NCI-H146 (cell line): ENCODE data around the gene UCP3.

Source experiments
- DNase-seq: peaks from one replicate; lab custom pipeline; 2025; lab: John Stamatoyannopoulos, UW

UCP3 gene, protein sequence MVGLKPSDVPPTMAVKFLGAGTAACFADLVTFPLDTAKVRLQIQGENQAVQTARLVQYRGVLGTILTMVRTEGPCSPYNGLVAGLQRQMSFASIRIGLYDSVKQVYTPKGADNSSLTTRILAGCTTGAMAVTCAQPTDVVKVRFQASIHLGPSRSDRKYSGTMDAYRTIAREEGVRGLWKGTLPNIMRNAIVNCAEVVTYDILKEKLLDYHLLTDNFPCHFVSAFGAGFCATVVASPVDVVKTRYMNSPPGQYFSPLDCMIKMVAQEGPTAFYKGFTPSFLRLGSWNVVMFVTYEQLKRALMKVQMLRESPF

DNA sequence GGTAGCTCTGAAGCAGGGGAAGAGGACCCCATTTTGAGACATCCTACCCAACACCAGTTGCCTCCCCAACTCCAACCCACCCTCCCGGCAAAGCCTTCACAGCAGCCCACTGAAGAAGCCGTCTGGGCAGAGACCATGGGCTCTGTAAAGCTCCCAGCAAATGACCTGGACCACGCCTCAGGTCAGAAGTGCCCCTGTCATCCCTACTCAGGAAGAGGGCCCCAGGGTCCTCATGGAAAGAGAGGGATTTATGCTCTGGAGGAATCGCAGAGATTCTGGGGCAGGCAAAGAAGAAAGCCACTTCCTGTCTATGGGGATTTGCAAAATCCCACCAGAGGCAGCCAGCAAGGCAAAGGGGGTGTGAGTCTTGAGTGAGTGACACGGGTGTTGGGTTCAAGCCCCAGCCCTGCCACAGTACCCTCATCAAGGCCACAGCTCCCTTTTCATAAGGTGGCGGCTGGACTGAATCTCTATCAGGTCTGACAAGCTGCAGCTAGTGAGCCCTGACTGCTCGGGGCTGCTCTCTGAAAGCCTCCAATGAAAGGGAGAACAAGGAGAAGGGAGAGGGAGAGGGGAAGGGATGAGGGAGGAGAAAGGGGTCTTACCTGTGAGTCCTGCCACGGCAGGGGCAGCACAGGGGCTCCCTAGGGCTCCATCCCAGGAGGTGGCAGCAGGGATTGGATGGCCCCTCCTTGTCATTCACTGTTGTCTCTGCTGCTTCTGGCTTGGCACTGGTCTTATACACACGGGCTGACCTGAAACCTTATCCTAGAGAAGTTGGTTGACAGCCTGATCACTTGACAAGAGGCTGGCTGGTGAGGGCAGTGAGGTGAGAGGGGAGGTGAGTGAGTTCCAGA lies at the start of gene UCP3:
Gene UCP3 (minus strand): TSS at position 713 of the 857 bp plus-strand sequence. CDS start 2,043 bp downstream, outside the sequence.
- DNase-seq, result no peak

DNA sequence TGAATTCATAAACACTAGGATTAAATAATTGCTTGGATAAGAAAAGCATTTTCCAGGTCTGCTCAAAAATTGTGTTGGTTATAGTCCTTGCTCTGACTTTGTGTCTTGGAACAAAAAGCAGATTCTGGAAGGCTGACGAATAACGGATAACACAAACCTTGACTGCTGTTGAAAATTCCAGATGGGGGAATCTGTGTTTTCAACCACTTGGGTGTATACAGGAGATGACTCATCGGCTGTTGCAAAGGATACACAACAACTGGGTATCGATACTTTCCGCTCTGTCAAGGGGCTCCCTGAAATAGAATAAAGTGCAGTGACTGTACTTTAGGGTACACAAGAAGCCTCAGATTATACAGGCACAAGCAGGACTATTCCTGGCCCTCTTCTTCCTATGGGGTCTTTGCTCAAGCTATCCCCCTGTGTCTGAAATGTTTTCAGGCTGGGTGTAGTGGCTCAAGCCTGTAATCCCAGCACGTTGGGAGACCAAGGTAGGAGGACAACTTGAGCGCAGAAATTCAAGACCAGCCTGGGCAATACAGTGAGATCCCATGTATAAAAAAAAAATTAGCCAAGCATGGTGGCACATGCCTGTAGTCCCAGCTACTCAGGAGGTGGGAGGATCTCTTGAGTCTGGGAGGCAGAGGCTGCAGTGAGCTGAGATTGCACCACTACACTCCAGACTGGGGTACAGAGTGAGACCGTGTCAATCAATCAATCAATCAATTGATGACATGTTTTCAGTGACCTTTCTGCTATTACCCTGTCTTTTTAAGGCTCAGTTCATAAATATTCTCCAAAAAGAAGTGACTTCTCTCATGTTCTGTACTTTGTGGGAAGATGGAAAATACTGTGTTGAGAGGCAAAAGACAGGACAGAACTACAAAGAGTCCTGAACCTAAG lies 48.6 kb upstream of the UCP3 start:
- DNase-seq, result no peak

DNA sequence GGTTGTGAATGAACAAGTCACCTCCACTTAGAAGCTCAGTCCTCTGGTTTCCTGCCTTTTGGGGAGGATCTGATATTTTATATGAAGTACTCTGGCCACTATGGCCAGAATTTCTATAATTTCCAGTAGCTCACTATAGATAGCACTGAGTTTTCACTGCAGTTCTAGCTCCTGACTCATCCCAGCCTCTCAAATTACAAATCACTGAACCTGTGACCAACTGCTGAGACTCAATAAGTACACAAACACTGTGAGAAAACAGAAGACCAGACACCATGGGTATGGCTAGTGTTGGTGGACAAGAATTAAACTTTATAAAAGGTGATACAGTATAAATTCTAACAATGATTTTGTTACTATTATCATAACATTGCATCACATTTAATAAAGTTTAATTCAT lies 47.1 kb upstream of the UCP3 start:
- peak; percentile 41 for DNase-seq

DNA sequence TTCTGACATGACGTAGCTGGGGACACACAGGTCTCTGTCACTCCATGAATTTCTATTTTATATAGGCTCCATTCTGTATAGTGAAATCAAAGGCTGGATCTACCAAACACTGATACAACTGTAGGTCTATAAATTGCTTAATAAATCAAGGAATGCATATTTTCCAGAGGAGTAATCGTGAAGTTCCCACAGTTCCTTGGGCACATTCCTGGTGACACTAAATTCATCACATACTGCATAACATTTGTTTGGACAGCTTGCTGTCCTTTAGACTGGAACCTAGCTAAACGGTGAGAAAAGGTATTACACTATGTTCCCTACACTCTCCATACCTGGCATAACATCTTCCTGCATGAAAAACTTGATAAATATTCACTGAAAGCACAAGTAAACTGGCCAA lies 41.6 kb upstream of the UCP3 start:
- DNase-seq, result no peak

DNA sequence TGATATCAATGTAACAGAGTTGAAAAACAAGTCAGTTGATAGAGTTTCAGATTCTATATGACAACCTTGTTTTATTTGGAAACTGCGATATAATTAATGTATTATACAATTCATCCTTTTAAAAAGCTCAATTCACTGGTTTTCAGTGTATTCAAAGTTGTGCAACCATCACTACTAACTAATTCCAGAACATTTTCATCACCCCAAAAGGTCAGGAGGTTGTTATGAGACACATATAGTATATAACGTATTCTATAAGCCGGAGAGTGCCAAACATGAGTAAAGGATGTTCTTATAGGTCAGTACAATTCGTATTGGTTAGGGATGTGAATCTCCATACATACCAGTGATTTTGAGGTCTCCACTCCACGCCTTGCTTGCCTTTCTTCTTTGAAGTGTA lies 40.1 kb upstream of the UCP3 start:
- no peak for DNase-seq

DNA sequence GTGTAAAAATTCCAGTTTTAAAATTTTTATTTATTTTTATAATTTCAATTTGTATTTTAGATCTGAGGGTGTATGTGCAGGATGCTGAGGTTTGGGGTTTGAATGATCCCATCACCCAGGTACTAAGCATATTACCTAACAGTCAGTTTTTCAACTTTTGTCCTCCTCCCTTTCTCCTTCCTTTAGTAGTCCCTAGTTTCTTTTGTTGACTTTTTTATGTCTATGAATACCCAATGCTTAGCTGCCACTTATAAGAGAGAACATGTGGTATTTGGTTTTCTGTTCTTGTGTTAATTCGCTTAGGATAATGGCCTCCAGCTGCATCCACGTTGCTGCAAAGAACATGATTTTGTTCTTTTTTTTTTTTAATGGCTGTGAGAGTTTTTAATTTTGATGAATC lies 35.7 kb upstream of the UCP3 start:
- no peak for DNase-seq

DNA sequence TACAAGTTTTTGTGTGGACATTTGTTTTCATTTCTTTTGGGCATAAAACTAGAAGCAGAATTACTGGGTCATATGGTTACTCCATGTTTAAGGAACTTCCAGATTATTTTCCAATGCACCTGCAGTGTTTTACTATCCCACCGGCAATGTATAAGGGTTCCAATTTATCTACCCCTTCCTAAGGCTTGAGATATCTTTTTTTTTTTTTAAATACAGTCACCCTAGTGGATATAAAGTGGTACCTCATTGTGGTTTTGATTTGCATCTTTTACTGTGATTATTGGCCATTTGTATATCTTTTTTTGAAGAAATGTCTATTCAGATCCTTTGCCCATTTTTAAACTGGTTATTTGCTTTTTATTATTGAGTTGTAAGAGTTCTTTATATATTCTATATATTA lies 34.6 kb upstream of the UCP3 start:
- no peak for DNase-seq

DNA sequence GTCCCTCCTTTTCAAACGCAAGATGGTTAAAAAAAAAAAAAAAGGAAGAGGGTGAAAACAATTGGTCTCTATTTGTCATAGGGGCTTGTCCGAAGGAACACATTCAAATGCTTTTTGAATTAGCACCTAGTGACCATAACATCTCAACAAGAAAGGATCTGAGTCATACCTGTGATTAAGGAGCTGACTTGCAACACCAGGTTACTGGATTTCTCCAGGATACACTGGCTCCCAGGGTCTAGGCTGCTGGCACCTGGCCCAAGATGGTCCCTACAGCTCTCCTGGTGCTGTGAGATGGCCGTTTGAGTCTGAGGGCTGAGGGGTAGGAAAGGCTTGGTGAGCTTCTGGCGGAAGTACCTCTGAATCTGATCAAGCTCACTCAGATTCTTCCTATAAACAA lies 28.4 kb upstream of the UCP3 start:
- DNase-seq, result no peak

DNA sequence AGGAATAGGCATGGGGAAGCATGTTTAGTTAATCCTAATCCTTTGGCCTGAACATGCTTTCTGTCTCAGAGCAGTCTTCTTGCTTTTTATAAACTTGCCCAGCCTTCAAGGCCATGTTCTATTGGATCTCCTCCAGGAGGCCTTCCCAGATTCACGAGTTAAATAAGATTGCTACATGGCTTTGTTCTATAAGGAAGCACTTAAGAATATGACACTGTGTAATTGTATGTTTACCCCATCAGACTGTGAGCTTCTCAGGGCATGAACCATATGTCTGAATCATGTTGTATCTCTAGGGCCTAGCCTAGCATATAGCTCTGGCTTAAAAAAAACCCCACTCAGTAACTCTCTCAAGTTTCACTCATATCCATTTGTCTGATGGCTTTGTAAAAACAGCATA lies 26.4 kb upstream of the UCP3 start:
- no peak for DNase-seq

DNA sequence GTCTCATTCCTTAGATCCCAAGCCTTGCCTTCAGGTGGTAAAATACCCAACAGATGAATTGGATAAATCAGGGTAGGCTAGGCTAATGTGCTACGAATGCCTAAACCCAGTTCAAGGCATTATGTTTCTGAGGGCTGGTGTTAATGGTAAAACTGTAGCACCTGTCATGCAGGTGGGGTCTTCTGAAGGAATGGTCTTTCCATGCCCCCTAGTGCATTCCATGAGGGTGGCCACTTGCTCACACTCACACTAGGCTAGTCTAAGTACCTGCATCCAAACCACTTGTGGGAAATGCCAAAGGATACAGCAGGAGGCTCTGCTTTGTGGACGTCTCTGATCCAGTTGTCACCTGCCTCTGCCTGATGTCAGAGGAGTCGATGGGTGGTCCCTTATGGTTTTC lies 24.2 kb upstream of the UCP3 start:
- DNase-seq, result no peak

DNA sequence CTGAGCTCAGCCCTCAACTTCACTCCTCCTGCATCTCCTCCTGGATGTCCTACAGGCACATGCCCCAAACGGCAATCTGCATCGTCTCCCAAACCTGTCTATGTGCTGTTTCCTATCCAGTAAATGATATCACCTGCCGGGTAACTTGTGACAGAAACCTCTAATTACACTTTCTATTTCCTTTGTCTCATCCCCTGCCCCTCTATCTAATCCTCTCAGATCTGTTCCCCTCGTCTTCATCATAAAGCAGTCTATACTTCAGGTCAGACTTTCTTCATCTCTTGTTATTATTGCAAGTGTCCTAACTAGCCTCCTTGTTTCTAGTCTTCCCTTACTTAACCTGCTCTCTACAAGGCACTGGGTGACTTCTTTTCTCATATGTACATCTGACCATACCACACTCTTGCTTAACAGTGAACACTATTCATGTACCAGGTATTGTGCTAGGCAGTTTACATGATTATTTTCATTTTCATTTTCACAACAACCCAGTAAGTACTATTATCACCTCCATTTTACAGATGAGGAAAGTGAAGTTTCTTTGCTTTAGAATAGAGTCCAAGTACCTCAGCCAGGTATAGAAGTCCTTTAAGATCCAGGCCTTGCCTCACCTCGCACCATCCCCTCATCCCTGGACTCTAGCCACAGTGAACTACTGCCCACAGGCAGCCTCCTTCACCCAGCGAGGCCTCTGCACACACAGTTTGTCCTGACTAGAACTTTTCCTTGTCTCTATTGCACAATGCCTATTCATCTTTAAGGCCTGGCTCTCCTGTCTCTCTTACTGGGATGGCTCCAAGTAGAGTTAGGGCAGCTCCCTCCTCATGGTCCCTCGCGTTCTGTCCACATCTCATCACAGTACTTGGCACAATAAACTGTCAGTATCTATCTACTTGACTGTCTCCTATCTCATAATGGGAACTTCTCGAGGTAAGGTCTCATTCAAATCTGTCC lies 22.1 kb upstream of the UCP3 start:
- DNase-seq, result no peak

DNA sequence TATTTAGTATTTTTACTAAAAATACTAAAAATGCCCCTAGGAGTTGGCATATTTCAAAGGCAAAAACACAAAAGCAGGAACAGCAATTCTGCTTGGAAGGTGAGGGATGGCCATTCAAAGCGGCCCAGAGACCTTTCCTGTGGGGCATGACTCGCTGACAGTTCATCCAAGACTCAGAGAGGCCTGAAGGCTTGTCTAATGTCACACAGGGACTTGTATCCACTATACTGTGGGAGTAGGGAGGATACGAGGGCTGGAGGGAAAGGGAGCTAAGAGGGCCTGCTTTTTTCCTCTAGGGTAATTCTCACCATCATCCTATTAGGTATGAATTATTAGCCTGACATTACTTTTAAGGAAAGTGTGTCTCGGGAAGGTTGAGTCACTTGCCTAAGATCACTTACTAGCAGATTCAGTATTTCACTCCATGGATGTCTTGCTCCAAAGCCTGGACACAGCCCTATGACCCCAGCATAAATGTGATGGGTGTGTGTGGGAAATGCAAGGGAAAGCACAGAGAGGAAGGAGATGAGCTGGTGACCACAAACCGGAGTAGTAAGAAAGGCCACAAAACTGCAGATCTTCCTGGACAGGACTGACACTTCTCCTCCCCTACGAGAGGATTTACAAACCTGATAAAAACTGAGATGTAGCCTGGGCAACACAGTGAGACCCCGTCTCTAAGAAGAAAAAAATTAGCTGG lies 16.7 kb upstream of the UCP3 start:
- no peak for DNase-seq

DNA sequence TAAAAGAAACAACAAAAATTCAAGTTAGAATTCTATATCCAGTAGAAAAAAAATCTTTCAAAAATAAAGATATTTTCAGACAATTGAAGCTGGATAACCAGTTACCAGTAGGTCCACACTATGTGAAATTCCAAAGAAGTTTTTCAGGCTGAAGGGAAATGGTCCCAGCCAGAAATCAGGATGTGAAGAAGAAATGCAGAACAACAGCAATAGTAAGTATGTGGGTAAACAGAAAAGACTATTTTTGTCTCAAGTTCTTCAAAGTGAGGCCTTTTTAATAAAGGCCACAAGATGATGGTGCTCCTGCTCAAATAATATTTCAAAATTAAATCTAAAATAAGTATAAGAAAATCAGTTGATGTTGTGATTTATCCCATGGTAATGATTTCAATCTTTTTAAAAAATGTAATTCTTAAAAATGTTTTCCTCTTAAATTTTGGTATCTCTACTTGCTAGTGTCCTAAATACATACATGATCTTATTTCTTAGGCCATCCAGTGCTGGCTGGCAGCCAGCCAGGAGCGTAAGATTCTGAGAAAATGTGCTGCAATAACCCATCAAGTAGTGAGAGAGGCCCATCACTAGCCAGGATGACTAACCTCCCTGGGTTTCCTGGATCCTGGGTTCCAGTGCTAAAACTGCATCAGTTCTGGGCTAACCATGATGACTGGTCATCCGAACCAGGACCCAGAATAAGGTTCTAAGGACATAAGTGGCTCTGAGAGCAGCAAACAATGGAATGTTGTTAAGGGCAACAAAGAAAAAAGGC lies 15.6 kb upstream of the UCP3 start:
- DNase-seq, result no peak

DNA sequence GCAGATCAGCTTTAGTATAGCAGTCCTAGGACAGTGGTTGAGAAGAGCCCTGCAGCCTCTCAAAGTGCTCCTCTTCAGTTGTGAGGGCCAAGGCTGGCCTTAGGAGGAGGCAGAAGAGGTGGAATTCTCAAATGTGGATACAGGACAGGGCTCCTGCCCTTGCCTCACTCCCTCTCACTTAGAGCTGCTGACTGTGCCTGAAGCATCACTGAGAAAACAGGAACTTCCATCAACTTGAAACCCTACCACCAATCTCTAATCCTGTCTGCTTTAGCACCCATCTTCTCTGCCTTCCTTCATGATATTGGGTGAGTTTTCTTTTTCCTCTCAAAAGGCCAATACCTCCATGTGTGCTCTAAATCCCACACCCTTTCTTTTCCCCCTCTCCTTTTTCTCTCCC lies 14.4 kb upstream of the UCP3 start:
- DNase-seq, result no peak

DNA sequence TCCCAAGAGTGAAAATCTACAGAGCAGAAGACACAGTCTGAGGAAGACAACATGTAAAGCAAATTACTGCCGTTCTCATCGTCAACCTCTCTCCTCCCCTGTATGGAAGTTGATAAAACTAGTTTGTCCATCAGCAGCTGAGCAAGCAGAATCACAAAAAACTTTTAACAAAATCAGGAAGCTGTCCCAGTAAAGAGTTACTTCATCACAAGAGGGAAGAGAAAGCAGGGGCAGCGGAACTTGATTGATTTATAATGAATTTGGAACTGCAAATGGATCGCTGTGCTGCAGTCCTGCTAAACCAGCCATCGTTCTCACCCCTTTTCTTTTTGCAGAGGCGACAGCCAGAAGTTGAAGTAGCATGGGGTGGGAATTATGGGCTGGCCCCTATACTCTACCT lies 13.7 kb upstream of the UCP3 start:
- no peak for DNase-seq

DNA sequence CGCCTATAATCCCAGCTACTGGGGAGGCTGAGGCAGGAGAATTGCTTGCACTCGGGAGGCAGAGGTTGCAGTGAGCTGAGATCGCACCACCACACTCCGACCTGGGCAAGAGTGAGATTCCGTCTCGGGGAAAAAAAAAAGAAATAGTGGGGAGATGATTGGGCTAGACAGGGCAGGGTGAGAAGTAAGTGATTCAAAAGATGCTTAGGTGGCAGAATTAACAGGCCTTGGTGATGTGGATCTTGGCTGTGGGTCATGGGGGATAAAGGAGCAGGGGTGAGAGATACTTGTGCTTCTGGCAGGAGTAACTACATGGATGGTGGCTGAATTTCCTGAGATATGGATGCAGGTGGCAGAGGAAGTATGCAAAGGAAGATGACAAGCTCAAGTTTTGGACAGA lies 13.1 kb upstream of the UCP3 start:
- DNase-seq, result no peak

DNA sequence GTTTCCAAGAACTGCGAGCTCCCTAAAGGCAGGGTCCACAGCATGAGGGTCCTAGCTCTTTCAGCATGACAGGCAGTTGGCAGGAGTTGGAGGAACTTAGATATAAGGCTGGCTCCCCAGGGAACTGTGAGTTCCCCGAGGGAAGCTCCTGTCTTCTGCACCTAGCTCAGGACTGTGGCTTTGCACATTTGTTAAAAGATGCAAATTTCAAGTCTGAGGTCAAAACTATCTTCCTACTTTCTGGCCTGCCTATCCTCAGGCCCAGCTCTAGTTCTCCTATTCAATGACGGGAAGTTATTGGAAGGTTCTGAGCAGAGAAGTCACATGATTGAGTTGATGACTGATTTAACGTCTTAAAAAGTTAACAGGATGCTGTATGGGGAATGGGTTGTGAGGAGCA lies 11.7 kb upstream of the UCP3 start:
- no peak for DNase-seq

DNA sequence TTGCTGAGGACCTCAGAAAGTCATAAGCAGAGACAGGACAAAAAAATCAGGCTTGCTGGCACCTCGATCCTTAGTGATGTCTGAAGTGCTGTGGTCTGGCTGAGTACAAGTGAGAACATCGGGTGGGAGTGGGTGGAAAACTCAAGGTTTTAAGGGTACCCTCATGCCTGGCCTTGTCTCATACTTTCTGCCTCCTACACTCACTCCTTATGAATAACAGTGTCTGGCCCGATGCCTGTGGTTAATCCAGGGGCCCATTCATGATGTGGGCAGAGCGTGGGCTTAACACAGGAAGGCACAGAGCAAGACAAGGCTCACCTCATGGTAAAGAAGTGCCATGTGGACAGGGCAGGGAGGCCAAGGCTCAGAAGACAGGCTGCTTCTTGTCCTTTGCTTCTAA lies 11.0 kb upstream of the UCP3 start:
- no peak for DNase-seq

DNA sequence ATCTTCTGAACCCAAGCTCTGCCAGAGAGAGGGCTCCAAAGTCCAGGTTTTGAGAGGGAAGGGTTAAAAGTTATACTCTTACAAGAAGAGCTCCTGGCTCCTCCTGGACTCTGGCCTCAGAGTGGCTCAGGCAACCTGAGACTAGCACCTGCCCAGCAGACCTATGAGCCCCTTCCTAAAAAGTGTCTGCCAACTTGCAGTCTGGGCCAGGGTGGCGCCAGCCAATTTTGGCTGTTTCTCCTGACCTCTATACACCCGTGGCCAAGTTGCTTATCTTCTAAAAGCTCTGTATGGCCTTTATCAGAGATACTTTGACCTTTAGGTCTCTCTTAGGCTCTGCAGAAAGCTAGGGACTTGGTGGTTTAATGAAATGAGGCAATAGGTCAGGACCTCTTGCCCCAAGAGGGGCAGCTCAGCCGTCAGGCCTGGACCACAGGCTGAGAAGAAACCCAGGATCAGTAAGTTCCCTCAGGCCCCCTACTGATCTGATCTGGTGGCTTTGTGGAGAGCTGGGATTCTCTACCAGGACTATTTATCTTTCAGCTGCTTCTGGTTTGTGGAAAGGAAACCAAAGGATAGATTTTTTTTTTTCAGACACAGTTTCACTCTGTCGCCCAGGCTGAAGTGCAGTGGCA lies 10.3 kb upstream of the UCP3 start:
- DNase-seq, result no peak
